SIG-M5 treated with dmso at 0.1 percent for 504 hours (cell line): ENCODE data around the gene FAM83D.

Experiments
- DNase-seq: peaks from one replicate; lab custom pipeline; 2025; ENCODE audit not compliant: unreplicated experiment; lab: John Stamatoyannopoulos, UW

The FAM83D gene

GRCh38 chr20:38997622-38998021 is 71.4 kb downstream of the FAM83D start:
- peak; percentile 85 for DNase-seq

DNA sequence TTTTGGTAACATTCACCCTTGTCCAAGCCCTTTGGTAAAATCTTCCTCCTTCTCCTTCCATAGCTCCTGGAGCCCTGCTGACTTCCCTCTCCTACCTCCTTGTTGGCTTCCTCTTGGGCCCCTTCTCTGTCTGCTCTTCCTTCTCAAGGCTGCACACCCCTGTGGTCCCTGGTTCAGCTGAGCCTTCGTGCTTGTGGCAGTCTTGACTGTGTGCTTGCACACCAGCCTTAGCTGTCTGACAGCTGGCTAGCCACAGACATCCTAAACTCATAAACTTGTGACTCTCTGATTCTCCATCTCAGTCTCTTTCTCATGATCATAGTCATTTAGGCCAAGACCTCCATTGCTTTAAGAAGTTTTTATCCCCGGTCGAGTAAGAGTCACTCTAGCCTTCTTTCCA is 73.0 kb downstream of the FAM83D start:
- no peak for DNase-seq

DNA sequence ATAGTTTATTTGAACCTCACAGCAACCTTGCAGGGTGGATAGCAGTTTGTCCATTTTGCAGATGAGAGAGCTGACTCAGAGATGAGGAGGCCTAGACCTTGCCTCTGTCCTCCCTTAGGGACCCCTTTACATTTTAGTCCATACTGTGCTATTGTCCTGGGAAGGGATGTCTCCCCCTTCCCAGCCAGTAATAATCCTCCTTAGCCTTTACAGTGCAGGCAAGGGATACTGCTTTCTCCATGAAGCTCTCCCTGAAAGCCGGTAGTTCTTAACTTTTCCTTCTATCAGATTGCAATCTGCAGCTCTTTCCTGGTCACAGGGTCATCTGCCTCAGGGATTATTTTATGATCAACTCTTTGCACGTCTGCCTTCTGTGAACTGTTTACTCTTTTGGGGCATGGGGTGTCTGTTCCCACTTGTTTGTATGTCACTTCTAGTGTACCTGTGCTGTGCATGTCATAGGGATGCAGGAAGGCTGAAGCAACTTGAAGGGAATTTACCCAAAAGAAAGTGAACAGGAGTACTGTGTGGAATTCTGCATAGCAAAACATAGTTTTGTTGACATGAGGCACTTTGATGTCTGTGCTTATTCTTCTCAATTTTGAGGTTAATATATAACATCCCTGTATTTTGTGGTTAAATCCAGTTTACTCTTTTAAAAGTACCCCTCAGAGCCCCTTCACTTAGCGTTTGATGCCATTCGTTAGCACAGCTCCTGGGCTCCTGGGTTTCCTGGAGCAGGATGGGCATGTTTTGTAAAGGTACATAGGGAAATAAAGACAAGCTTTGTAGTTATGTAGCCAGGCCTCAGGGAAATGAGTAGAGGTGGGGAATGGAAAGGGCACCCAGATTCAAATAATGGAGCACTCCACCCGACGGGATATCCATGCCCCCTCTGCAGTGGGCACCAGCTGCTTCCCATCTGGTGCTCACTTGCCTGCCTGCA is 74.0 kb downstream of the FAM83D start:
- DNase-seq: no peak
